HUES48 (cell line): ENCODE measurements around the gene NSUN4.
"Not testable (repeated sequence)": the region's sequence is repeated elsewhere in the genome, so short reads cannot be mapped to it uniquely, and the experiment has no call there.

Experiments
- H3K27ac ChIP-seq: one replicate; pipeline ENCODE4 v1.7.0; 2013; ENCODE audit warnings: low read depth, low read length, inconsistent platforms
- H3K27me3 ChIP-seq: 2 replicates; pipeline ENCODE4 v1.6.1; 2013; ENCODE audit warnings: mild to moderate bottlenecking, low read length; ENCODE audit not compliant: control insufficient read depth, insufficient read depth
- H3K36me3 ChIP-seq: 2 replicates; pipeline ENCODE4 v1.6.1; 2013; ENCODE audit warnings: low read length; ENCODE audit not compliant: control insufficient read depth, insufficient read depth
- H3K4me1 ChIP-seq: 2 replicates; pipeline ENCODE4 v1.6.1; 2013; ENCODE audit warnings: mild to moderate bottlenecking, low read length; ENCODE audit not compliant: control insufficient read depth, insufficient read depth
- H3K4me3 ChIP-seq: 2 replicates; pipeline ENCODE4 v1.5.1; 2013; ENCODE audit warnings: mild to moderate bottlenecking, low read depth, low read length
- H3K9ac ChIP-seq: 2 replicates; pipeline ENCODE4 v1.6.1; 2013; ENCODE audit warnings: mild to moderate bottlenecking, low read depth, low read length, moderate library complexity
- H3K9me3 ChIP-seq: 2 replicates; pipeline ENCODE4 v1.6.1; 2013; ENCODE audit warnings: low read length; ENCODE audit not compliant: control insufficient read depth, insufficient read depth

Gene NSUN4

DNA sequence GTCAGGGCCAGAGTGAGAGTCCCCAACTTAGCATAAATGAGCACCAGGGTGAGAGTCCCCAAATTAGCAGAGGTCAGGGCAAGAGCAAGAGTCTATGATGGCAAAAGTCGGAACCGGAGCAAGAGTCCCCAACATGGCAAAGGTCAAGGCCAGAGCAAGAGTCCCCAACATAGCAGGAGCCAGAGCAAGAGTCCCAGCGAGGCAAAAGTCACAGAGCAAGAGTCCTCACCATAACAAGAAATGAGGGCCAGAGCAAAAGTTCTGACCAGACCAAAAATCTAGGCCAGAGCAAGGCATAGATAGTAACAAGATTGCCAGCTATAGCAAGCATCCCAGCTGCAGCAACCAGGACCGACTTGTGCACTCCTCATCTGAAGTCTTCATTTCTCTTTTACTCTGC, 3.1 kb downstream of the NSUN4 start:
- Histone ChIP-seq H3K4me1 (peaks cover 5% of the 10 kb centered on the region; the same call in 1 of the 2 replicates), H3K9ac (no peak overlapping the region), H3K9me3 (no peaks in the 10 kb centered on the region), H3K27ac (no peak overlapping the region), H3K4me3 (no peak overlapping the region), H3K27me3 (no peaks in the 10 kb centered on the region), H3K36me3 (peaks cover 43% of the 10 kb centered on the region)

DNA sequence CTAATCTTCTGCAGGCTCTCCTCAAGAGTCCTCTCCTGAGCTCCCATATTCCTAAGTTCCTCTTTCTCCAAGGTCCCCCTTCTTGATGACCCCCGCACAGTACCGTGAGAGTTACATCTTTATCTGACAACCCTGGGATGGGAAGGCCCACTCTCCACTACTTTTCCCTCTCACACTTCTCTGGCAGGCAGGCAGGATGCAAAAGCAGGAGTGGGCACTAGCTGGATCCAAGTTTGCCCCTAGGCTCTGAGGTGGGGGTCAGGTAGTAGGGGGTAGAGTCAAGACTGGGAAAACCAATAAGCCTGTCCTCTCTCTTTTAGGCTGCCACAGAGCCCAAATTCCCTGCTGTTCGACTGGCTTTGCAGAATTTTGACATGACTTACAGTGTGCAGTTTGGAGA, 3.9 kb downstream of the NSUN4 start:
- Histone ChIP-seq H3K9ac (no peak overlapping the region), H3K27me3 (no peaks in the 10 kb centered on the region), H3K9me3 (no peaks in the 10 kb centered on the region), H3K36me3 (peaks cover 48% of the 10 kb centered on the region), H3K4me1 (peaks cover 4% of the 10 kb centered on the region; the same call in 1 of the 2 replicates), H3K4me3 (no peak overlapping the region), H3K27ac (no peak overlapping the region)

DNA sequence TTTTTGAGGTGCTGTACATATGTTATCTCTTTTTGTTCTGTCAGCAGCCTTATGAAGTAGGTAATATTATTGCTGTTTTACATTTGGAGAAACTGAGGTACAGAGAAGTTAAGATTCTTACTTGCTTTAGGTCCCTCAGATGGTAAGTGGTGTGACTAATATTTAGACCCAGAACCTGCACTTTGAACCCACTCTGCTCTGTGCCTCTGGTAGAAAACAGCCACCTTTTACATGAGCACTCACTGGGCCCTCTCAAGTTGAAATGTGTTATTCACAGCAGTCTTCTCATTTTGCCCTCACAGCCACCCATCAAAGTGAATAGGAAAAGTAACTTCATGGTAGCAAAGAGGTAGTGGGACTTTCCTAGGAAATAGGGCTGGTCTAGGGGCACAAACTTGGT, 4.7 kb downstream of the NSUN4 start:
- Histone ChIP-seq H3K9ac (no peak overlapping the region), H3K27ac (no peak overlapping the region), H3K36me3 (peaks cover 56% of the 10 kb centered on the region), H3K9me3 (no peaks in the 10 kb centered on the region), H3K4me1 (no peaks in the 10 kb centered on the region), H3K27me3 (no peaks in the 10 kb centered on the region), H3K4me3 (no peak overlapping the region)

DNA sequence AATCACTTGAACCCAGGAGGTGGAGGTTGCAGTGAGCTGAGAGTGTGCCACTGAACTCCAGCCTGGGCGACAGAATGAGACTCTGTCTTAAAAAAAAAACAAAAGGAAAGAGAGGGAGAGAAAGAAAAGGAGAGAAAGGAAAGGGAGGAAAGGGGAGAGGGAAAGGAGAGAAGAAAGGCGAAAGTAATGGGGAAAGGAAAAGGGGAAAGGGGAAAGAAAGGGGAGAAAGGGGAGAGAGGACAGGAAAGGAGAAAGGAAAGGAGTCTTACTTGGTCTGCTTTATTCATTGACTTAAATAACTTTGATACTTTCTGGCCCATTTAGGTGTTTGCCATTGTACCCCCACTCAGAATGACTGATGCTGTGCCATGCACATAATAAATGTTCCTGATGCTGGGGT, 11.8 kb downstream of the NSUN4 start:
- Histone ChIP-seq H3K9me3 (no peaks in the 10 kb centered on the region), H3K4me3 (no peak overlapping the region), H3K36me3 (peaks cover 66% of the 10 kb centered on the region), H3K27me3 (no peaks in the 10 kb centered on the region), H3K9ac (no peak overlapping the region), H3K4me1 (no peaks in the 10 kb centered on the region), H3K27ac (no peak overlapping the region)

DNA sequence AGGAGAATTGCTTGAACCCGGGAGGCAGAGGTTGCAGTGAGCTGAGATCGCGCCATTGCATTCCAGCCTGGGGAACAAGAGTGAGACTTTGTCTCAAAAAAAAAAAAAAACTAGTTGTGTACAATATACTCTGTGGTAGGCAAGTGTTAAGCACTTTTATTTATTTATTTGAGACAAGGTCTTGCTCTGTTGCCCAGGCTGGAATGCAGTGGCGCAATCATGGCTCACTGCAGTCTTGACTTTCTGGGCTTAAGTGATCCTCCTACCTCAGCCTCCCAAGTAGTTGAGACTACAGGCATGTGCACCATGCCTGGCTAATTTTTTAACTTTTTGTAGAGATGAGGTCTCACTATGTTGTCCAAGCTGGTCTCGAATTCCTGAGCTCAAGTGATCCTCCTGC, 15.3 kb downstream of the NSUN4 start:
- H3K36me3 ChIP-seq, result peaks cover 57% of the 10 kb centered on the region
- H3K4me3 ChIP-seq, H3K9me3 ChIP-seq, H3K27me3 ChIP-seq, H3K4me1 ChIP-seq, H3K27ac ChIP-seq, H3K9ac ChIP-seq: not testable (repeated sequence)

DNA sequence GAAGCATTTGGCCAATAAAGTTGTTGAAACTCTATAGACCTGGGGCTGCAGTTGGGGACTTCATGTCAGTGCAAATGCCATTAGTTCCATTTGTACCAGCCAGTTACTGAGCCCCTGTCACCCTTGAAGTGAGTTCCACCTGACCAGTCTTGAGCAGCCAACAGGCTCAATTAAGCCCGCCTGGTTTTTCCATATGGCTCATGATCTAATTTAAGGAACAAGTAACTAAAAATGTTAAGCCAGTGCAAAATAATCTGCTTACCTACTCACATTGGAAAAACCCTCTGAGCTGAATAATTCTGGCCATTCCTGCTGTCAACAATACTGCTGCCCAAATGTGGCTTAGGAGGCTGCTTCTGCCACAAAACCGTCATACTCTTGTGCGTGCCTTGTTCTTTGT, 21.6 kb downstream of the NSUN4 start:
- H3K27me3 ChIP-seq, result no peaks in the 10 kb centered on the region
- no peak overlapping the region for H3K9ac ChIP-seq

DNA sequence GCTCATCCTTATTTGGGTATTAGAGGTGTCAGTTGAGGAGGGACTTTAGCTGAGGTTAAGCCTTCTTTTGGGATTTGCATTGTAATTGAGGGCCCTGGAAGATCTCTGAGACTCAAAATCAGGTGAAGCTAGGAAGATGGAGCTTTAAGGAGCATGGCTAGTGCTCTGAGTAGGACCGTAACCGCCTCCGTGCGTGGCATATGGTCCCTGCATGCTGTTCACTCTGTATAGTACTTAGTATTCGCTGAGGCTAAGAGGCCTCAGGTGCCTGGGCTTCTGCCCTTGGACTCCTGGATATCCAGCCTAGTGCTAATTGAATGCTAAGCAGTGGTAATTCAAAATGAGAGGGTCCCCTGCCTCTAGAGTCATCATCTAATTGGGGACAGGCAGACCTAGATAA, 22.5 kb downstream of the NSUN4 start:
- Histone ChIP-seq H3K36me3 (peaks cover 53% of the 10 kb centered on the region), H3K27ac (no peak overlapping the region), H3K9me3 (no peaks in the 10 kb centered on the region), H3K27me3 (no peaks in the 10 kb centered on the region), H3K4me3 (no peak overlapping the region), H3K4me1 (no peaks in the 10 kb centered on the region), H3K9ac (no peak overlapping the region)

More for the DNA sequence above, 21.6 kb downstream of the NSUN4 start:
- peaks cover 58% of the 10 kb centered on the region for H3K36me3 ChIP-seq
- H3K4me3 ChIP-seq, result no peak overlapping the region
- H3K9me3 ChIP-seq, result no peaks in the 10 kb centered on the region
- H3K27ac ChIP-seq, result no peak overlapping the region
- no peaks in the 10 kb centered on the region for H3K4me1 ChIP-seq

DNA sequence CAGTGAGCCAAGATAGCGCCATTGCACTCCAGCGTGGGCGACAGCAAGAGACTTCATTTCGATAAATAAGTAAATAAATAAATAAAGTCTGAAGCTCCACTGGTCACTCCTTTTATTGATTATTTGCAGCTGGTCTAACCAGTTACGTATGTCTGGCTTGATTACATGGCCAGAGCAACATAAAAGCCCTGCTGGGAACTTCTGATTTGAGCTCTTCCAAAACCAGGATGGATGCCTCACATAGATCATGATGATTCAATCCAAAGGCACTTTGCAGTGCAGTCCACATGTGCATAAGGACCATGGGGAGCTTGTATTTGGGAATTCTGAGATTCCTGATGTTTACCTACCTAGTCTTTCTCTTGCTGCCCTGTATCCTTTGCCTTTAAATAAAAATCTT, 24.0 kb downstream of the NSUN4 start:
- Histone ChIP-seq H3K27ac (no peak overlapping the region), H3K4me3 (no peak overlapping the region), H3K4me1 (no peaks in the 10 kb centered on the region), H3K36me3 (peaks cover 51% of the 10 kb centered on the region), H3K9ac (no peak overlapping the region), H3K9me3 (no peaks in the 10 kb centered on the region), H3K27me3 (no peaks in the 10 kb centered on the region)

DNA sequence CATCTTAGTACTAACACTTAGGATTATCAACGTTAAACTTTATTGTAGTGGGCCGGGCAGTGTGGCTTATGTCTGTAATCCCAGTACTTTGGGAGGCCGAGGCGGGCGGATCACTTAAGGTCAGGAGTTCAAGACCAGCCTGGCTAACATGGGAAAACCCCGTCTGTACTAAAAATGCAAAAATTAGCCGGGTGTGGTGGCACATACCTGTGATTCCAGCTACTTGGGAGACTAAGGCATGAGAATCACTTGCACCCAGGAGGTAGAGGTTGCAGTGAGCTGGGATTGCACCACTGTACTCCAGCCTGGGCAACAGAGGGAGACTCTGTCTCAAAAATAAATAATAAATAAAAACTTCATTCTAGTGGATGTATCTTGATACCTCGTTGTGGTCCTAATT, 25.2 kb downstream of the NSUN4 start:
- not testable (repeated sequence) for H3K27me3 ChIP-seq, H3K27ac ChIP-seq, H3K9me3 ChIP-seq, H3K9ac ChIP-seq, H3K4me1 ChIP-seq, H3K4me3 ChIP-seq
- H3K36me3 ChIP-seq, result peaks cover 43% of the 10 kb centered on the region

DNA sequence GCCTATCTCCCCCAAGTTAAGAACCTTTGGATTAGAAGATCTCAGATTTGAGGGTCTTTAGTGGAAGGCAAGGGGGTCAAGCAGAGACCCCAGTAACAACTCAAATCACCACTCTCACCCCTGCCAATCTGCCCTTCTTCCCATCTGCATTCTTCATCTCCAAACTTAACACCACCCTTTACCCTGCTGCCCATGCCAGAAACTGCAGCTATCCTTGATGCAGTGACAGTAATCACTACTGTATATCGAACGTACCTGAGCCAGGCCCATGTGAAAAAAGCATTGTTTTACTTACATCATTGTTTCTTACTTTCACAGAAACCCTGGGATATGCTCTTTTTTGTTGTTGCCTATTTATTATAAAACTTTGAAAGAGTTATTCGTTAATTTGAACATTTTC, 26.5 kb downstream of the NSUN4 start:
- no peak overlapping the region for H3K9ac ChIP-seq
- H3K4me3 ChIP-seq, result no peak overlapping the region
- no peak overlapping the region for H3K27ac ChIP-seq
- peaks cover 30% of the 10 kb centered on the region for H3K36me3 ChIP-seq
- H3K9me3 ChIP-seq, result no peaks in the 10 kb centered on the region
- no peaks in the 10 kb centered on the region for H3K4me1 ChIP-seq
- H3K27me3 ChIP-seq, result no peaks in the 10 kb centered on the region

DNA sequence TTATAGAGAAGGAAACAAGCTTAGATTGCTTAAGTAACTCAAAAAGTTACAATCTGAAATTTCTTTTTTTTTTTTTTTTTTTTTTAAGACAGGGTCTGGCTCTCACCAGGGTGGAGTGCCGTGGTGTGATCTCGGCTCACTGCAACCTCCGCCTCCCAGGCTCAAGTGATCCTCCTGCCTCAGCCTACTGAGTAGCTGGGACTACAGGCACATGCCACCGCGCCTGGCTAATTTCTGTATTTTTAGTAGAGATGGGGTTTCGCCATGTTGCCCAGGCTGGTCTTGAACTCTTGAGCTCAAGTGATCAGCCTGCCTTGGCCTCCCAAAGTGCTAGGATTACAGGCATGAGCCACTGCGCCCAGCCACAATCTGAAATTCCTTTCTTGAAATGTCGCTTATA, 27.1 kb downstream of the NSUN4 start:
- not testable (repeated sequence) for H3K27ac ChIP-seq, H3K4me3 ChIP-seq, H3K27me3 ChIP-seq, H3K9me3 ChIP-seq, H3K9ac ChIP-seq, H3K4me1 ChIP-seq
- H3K36me3 ChIP-seq, result peaks cover 24% of the 10 kb centered on the region

DNA sequence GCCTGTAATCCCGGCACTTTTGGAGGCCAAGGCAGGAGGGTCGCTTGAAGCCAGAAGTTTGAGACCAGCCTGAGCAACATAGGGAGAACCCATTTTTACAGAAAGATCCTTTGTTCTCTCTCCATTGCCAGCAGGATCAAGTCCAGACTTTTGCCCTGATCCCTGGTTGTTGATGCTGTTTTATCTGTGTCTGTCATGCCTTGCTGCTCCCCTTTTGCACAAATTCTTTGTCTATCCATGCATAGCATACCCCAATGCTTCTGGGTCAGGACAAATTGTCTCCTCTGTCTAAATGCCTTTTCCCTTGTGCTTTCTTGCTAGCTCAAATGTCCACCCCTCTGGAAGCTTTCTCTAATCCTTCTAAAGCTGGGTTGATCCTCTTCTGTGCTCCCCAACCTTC, 28.2 kb downstream of the NSUN4 start:
- Histone ChIP-seq H3K4me1 (no peaks in the 10 kb centered on the region), H3K4me3 (no peak overlapping the region), H3K9me3 (no peaks in the 10 kb centered on the region), H3K9ac (no peak overlapping the region), H3K27ac (no peak overlapping the region), H3K27me3 (no peaks in the 10 kb centered on the region), H3K36me3 (peaks cover 13% of the 10 kb centered on the region)
